ENCODE data around the gene CT45A9. TPM values are rescaled to one million over a fixed set of nuclear protein-coding genes. Genes with fewer than 3 reads are reported as not detected.
"Not testable (repeated sequence)": the region's sequence is repeated elsewhere in the genome, so short reads cannot be mapped to it uniquely, and the experiment has no call there.

The CT45A9 gene
- total RNA-seq, 1 experiment from 2014 or later, result not detected

- H3F3A ChIP-seq (ENCODE audit: insufficient read depth, low read depth); H4K20me1 ChIP-seq (ENCODE audit: insufficient read depth); H3K9me3 ChIP-seq (ENCODE audit: insufficient read depth, low read depth); H3K27ac ChIP-seq; H3K36me3 ChIP-seq (ENCODE audit: low read depth); H2AFZ ChIP-seq; H3K9me2 ChIP-seq (ENCODE audit: insufficient read depth); BruUV-seq (replicated peaks); H3K4me1 ChIP-seq (replicated peaks; ENCODE audit: insufficient read depth); H3K4me2 ChIP-seq; POLR2A ChIA-PET (ENCODE audit: unreplicated experiment); CTCF ChIA-PET; intact Hi-C loops (cut with micrococcal nuclease; ENCODE audit: unreplicated experiment); H3K79me2 ChIP-seq (ENCODE audit: low read depth); H3K4me3 ChIP-seq: not testable (repeated sequence)
- peak in 1 of 2 experiments; percentile 4 for DNase-seq
- peak; percentile 39; the same call in 1 of the 2 replicates for TF ChIP-seq CTCF (conservative IDR thresholded peaks at IDR 0.05)
- H3K27me3 ChIP-seq (ENCODE audit: insufficient read depth, low read depth), result peaks cover 34% of the 10 kb centered on the region
These were observed 17.4 kb upstream of the CT45A9 start for GRCh38 chrX:135888976-135889375.

GRCh38 chrX:135888230-135888629, 16.6 kb upstream of the CT45A9 start:
- BruUV-seq (replicated peaks); H3K27ac ChIP-seq; H2AFZ ChIP-seq; H3K4me3 ChIP-seq; H3K79me2 ChIP-seq (ENCODE audit: low read depth); DNase-seq; H3F3A ChIP-seq (ENCODE audit: insufficient read depth, low read depth); H3K4me2 ChIP-seq; H3K4me1 ChIP-seq (replicated peaks; ENCODE audit: insufficient read depth); H3K9me2 ChIP-seq (ENCODE audit: insufficient read depth); intact Hi-C loops (cut with micrococcal nuclease; ENCODE audit: unreplicated experiment); H3K36me3 ChIP-seq (ENCODE audit: low read depth); POLR2A ChIA-PET (ENCODE audit: unreplicated experiment); H3K9me3 ChIP-seq (ENCODE audit: insufficient read depth, low read depth); H4K20me1 ChIP-seq (ENCODE audit: insufficient read depth); CTCF ChIA-PET: not testable (repeated sequence)
- peaks cover 31% of the 10 kb centered on the region for H3K27me3 ChIP-seq (ENCODE audit: insufficient read depth, low read depth)

- H3K4me3 ChIP-seq; H3K27me3 ChIP-seq (ENCODE audit: insufficient read depth, low read depth); intact Hi-C loops (cut with micrococcal nuclease; ENCODE audit: unreplicated experiment); H3K36me3 ChIP-seq (ENCODE audit: low read depth); H3K27ac ChIP-seq; H2AFZ ChIP-seq; POLR2A ChIA-PET (ENCODE audit: unreplicated experiment); H4K20me1 ChIP-seq (ENCODE audit: insufficient read depth); CTCF ChIA-PET; H3K4me2 ChIP-seq; H3K9me2 ChIP-seq (ENCODE audit: insufficient read depth); H3F3A ChIP-seq (ENCODE audit: insufficient read depth, low read depth); H3K9me3 ChIP-seq (ENCODE audit: insufficient read depth, low read depth); DNase-seq; H3K79me2 ChIP-seq (ENCODE audit: low read depth); H3K4me1 ChIP-seq (replicated peaks; ENCODE audit: insufficient read depth); BruUV-seq (replicated peaks): not testable (repeated sequence)
These were observed 11.1 kb upstream of the CT45A9 start for GRCh38 chrX:135882741-135883140.

- H2AFZ ChIP-seq; H3K4me2 ChIP-seq; H3K27ac ChIP-seq; H4K20me1 ChIP-seq (ENCODE audit: insufficient read depth); H3K4me3 ChIP-seq; H3K9me2 ChIP-seq (ENCODE audit: insufficient read depth); H3K79me2 ChIP-seq (ENCODE audit: low read depth); BruUV-seq (replicated peaks); intact Hi-C loops (cut with micrococcal nuclease; ENCODE audit: unreplicated experiment); POLR2A ChIA-PET (ENCODE audit: unreplicated experiment); H3F3A ChIP-seq (ENCODE audit: insufficient read depth, low read depth); CTCF ChIA-PET; H3K4me1 ChIP-seq (replicated peaks; ENCODE audit: insufficient read depth); DNase-seq; H3K27me3 ChIP-seq (ENCODE audit: insufficient read depth, low read depth); H3K9me3 ChIP-seq (ENCODE audit: insufficient read depth, low read depth); H3K36me3 ChIP-seq (ENCODE audit: low read depth): not testable (repeated sequence)
These were observed 17.2 kb downstream of the CT45A9 start, which contains the start of gene CT45A8 for GRCh38 chrX:135854438-135854837. TSS of gene CT45A8 (minus strand) at chrX:135854538. CDS start at chrX:135850783, 3,755 bp downstream.

GRCh38 chrX:135837180-135837579, 34.4 kb downstream of the CT45A9 start, which contains the start of gene CT45A7:
TSS of gene CT45A7 (minus strand) at chrX:135837280. CDS start at chrX:135833533, 3,747 bp downstream.
- H3F3A ChIP-seq (ENCODE audit: insufficient read depth, low read depth); POLR2A ChIA-PET (ENCODE audit: unreplicated experiment); H2AFZ ChIP-seq; H3K4me2 ChIP-seq; H3K4me1 ChIP-seq (replicated peaks; ENCODE audit: insufficient read depth); H3K36me3 ChIP-seq (ENCODE audit: low read depth); DNase-seq; intact Hi-C loops (cut with micrococcal nuclease; ENCODE audit: unreplicated experiment); H3K79me2 ChIP-seq (ENCODE audit: low read depth); H4K20me1 ChIP-seq (ENCODE audit: insufficient read depth); H3K27ac ChIP-seq; H3K9me2 ChIP-seq (ENCODE audit: insufficient read depth); H3K27me3 ChIP-seq (ENCODE audit: insufficient read depth, low read depth); H3K9me3 ChIP-seq (ENCODE audit: insufficient read depth, low read depth); CTCF ChIA-PET; H3K4me3 ChIP-seq; BruUV-seq (replicated peaks): not testable (repeated sequence)

- DNase-seq; CTCF ChIA-PET; H3K79me2 ChIP-seq (ENCODE audit: low read depth); H3K27ac ChIP-seq; H3K36me3 ChIP-seq (ENCODE audit: low read depth); H3K9me3 ChIP-seq (ENCODE audit: insufficient read depth, low read depth); BruUV-seq (replicated peaks); H3F3A ChIP-seq (ENCODE audit: insufficient read depth, low read depth); H3K4me1 ChIP-seq (replicated peaks; ENCODE audit: insufficient read depth); POLR2A ChIA-PET (ENCODE audit: unreplicated experiment); H3K4me2 ChIP-seq; H3K9me2 ChIP-seq (ENCODE audit: insufficient read depth); H2AFZ ChIP-seq; H3K27me3 ChIP-seq (ENCODE audit: insufficient read depth, low read depth); H3K4me3 ChIP-seq; H4K20me1 ChIP-seq (ENCODE audit: insufficient read depth); intact Hi-C loops (cut with micrococcal nuclease; ENCODE audit: unreplicated experiment): not testable (repeated sequence)
These were observed 51.7 kb downstream of the CT45A9 start, which contains the start of gene CT45A2 for GRCh38 chrX:135819912-135820311. TSS of gene CT45A2 (minus strand) at chrX:135820012. CDS start at chrX:135816265, 3,747 bp downstream.

All from PC-9 (cell line).